GM12874 (cell line): ENCODE measurements around the gene PDE2A.

Experiments used
- TF ChIP-seq, protein P1 (sequence below): IDR thresholded peaks from 2 replicates; pipeline ENCODE4 v1.5.1; 2011; ENCODE audit warnings: low read depth, mild to moderate bottlenecking, control low read depth, low read length, moderate library complexity; ENCODE audit not compliant: insufficient read depth

PDE2A gene

GRCh38 chr11:72577271-72577721 lies 96.9 kb downstream of the PDE2A start:
- TF ChIP-seq, protein P1, sequence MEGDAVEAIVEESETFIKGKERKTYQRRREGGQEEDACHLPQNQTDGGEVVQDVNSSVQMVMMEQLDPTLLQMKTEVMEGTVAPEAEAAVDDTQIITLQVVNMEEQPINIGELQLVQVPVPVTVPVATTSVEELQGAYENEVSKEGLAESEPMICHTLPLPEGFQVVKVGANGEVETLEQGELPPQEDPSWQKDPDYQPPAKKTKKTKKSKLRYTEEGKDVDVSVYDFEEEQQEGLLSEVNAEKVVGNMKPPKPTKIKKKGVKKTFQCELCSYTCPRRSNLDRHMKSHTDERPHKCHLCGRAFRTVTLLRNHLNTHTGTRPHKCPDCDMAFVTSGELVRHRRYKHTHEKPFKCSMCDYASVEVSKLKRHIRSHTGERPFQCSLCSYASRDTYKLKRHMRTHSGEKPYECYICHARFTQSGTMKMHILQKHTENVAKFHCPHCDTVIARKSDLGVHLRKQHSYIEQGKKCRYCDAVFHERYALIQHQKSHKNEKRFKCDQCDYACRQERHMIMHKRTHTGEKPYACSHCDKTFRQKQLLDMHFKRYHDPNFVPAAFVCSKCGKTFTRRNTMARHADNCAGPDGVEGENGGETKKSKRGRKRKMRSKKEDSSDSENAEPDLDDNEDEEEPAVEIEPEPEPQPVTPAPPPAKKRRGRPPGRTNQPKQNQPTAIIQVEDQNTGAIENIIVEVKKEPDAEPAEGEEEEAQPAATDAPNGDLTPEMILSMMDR, result no peak

DNA sequence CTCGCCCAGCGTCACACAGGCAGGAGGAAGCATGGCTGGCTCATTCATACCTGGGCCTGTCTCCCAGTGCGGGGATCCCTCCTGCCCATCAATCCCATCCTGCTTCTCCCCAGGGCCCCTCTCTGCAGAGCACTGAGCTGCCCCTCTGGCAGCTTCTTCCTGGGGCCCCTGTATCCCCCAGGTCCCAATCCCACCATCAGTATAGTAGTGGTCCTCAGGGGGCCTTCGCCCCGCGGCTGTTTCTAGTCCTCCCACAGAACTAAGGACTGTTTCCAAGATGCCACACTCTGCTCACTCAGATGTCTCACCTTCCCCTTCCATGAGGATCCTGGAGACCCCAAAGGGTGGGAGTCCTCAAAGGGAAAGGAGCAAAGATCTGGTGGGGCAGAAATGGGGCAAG lies 97.6 kb downstream of the PDE2A start:
- TF ChIP-seq, protein P1, result no peak

DNA sequence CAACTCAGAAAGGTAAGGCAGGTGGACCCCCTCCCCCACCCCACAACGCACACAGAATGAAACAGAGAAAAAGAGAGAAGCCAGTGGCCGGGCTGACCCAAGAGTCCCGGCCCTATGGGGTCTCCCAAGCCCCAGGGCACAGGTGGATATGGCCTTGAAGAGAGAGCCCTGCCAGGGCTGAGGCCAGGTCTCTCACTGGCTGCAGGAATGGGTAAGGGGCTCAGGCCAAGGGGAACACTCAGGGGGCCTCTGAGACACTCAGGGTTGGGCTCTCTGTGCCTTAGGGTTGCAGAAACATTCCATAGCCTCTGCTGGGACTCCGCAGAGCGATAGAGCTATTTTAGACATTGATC lies 98.0 kb downstream of the PDE2A start:
- TF ChIP-seq, protein P1, result no peak

DNA sequence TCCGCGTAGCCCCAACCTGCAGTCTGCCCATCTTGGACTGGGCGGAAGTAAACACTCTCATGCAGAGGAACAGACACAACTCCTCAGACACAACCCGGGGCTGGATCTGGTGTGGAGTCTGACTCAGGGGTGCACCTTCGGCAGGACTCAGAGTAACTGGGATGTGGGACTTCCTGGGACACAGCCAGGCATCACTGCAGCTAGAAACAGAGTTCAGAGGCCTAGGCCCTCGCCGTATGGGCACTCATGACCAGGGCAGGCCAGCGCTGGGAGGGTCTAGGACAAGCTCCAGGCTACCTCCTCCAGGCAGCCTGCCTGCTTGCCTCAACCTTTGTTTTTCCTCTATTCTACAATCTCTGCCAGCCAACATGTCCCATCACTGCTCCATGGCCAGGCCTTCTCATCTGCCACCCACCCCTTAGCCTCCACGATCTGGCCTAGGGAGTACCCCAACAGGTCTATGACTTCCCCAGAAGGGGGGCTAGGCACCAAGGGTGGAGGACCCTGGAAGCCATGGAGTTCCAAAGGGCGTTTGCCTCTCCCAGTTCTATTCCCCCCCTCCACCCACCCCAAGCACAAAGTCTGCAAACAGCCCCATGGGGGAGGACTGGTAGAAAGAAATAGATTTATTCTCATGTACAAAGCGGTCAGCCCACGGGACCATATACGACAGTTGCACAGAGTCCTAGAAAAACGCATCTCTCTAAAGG lies 98.5 kb downstream of the PDE2A start:
- TF ChIP-seq, protein P1, result no peak

GRCh38 chr11:72574548-72575460 lies 99.4 kb downstream of the PDE2A start:
- TF ChIP-seq, protein P1, result no peak

DNA sequence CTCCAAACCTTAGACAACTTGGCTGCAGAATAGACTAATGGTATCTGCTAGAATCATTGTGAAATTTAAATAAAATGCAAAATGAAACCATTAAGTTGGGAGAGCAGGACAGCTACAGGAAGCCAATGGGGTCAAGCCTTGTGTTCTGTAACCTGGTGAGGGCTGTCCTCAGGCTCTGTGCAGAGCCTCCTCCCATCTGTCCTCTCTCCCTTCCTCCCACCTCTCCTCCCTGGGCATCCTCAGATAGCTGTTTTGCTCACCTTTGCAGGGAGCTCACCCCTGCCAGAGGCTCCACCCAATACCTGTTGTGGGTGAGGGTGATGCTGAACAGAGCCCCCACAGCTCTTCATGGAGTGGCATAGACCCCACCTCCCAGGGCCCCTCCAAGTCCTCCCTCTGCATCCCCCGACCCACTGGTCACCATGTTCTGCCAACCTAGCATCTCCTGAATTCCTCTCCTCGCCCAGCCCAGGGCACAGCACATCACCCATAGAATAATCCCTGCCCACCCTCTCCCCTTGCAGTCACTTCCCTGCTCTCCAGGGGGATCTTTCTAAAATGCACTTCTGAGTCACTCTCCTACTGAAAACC lies 100.3 kb downstream of the PDE2A start:
- TF ChIP-seq, protein P1, result no peak
